Activated CD4-positive, alpha-beta memory T cell treated with anti-CD3 and anti-CD28 coated beads, Interleukin-2, amount 10 ng/mL, durations not matched to agents 7 days and 5 days (primary cell): ENCODE data around the gene KCNF1. TPM values are rescaled to one million over a fixed set of nuclear protein-coding genes. Genes with fewer than 3 reads are reported as not detected.

Experiments
- CTCF ChIA-PET: fragments of 350-600 bp; sonication (Branson Sonifier 250); formaldehyde crosslinking; loops from one replicate; lab custom pipeline; 2021; ENCODE audit warnings: antibody characterized with exemption, inconsistent platforms; lab: Charles Lee
- POLR2A ChIA-PET: fragments of 350-600 bp; sonication (Branson Sonifier 250); formaldehyde crosslinking; loops from one replicate; lab custom pipeline; 2021; ENCODE audit warnings: antibody characterized with exemption; lab: Charles Lee
- DNase-seq: peaks from one replicate; pipeline ENCODE4 v3.0.0-alpha.2; 2020
- H3K27ac Mint-ChIP-seq: one replicate; pipeline ENCODE4 v1.8.0; 2021; ENCODE audit warnings: mild to moderate bottlenecking, mixed read lengths
- H3K27me3 Mint-ChIP-seq: one replicate; pipeline ENCODE4 v1.8.0; 2021; ENCODE audit warnings: mixed read lengths
- H3K36me3 Mint-ChIP-seq: one replicate; pipeline ENCODE4 v1.8.0; 2021; ENCODE audit warnings: low read depth, mixed read lengths
- H3K4me1 Mint-ChIP-seq: one replicate; pipeline ENCODE4 v1.8.0; 2021; ENCODE audit warnings: mixed read lengths
- H3K4me3 Mint-ChIP-seq: one replicate; pipeline ENCODE4 v1.8.0; 2021; ENCODE audit warnings: mild to moderate bottlenecking, mixed read lengths
- H3K9me3 Mint-ChIP-seq: one replicate; pipeline ENCODE4 v1.8.0; 2021; ENCODE audit warnings: mixed read lengths
- total RNA-seq, 2 experiments: library from RNA; stranded (reverse); gene quantifications; one replicate each; pipeline ENCODE4 v1.2.3, GENCODE V29; 2021

KCNF1 gene
- total RNA-seq, 2 experiments from 2014 or later: not detected

DNA sequence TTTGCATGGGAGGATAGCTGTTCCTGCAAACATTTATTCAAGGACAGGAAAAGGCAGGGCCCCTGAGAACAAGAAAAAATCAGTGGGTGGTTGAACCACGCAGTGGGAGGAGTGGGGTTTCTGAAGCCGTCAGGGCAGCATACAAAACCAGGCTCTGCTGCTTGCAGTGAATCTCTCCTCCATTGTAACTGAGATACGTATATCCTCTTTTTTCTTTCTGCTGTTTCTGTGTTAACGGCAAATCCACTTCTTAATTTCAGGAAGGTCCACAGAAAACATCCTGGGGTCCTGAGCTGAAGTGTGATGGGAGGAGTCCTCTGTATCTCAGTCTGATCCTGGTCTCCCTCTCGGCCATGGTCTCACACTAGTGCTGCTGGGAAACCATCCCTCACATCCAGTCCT lies 27.2 kb upstream of the KCNF1 start:
- ChIA-PET CTCF (no interaction called here), POLR2A (no interaction called here)
- no peak for DNase-seq
- H3K9me3 Mint-ChIP-seq: no peaks in the 10 kb centered on the region
- peaks cover 6% of the 10 kb centered on the region for H3K27me3 Mint-ChIP-seq
- no peak overlapping the region for H3K27ac Mint-ChIP-seq
- H3K4me1 Mint-ChIP-seq: no peaks in the 10 kb centered on the region
- no peaks in the 10 kb centered on the region for H3K36me3 Mint-ChIP-seq
- no peak overlapping the region for H3K4me3 Mint-ChIP-seq

DNA sequence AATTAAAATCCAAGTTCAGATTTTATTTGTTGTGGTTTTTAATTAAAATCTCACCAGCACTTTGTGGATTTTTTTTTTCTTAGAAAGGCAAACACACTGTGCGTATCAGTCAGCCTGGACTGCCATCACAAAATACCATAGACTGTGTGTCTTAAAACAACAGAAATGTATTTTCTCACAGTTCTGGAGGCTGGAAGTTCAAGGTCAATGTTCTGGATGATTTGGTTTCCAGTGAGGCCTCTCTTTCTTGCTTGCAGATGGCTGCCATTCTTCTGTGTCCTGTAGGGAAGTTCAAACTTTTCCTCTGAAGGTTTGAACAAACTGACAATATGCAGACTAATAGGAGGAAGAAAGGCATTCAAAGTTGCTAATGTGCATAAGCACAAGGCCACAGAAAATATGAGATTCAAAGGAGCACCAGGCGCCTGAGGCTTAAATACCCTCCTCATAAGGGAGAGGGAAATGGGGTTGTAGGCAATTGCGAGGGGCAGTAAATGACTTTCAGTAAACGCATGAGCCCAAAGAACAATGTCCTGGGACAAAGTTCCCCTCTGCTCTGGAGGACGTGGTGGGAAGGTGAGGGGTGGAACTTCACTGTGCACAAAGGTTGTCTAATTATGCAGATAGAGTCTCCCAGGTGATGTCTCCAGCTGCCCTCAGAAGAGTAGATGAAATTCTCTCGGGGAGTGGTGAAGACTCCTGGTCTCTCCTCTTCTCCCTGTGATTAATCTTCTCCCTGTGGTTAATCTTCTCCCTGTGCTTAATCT lies 26.5 kb upstream of the KCNF1 start:
- H3K27ac Mint-ChIP-seq: no peak overlapping the region
- POLR2A ChIA-PET: no interaction called here
- DNase-seq: no peak
- CTCF ChIA-PET: no interaction called here
- H3K4me3 Mint-ChIP-seq: no peak overlapping the region
- H3K4me1 Mint-ChIP-seq: no peaks in the 10 kb centered on the region
- no peaks in the 10 kb centered on the region for H3K36me3 Mint-ChIP-seq
- no peaks in the 10 kb centered on the region for H3K9me3 Mint-ChIP-seq
- peaks cover 6% of the 10 kb centered on the region for H3K27me3 Mint-ChIP-seq

DNA sequence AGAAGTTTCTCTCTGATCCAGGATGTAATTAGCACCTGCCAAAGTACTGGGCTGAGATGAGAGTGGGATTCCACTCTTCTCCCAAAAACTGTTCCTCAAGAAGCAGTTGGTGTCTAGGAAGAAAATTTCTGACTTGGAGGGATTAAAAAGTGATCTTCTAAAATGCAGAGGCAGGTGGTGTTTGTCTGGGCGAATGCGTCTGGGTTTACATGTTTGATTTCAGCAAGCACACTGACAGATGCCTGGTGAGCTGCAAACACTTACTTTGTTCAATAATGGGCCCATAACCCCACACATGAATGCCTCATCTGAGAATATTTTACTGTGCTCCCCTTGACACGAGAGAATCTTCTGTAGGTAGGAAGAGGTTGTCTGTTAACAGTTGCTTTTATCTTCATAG lies 24.3 kb upstream of the KCNF1 start:
- POLR2A ChIA-PET: no interaction called here
- Mint-ChIP-seq H3K4me3 (no peak overlapping the region), H3K36me3 (no peaks in the 10 kb centered on the region), H3K27me3 (peaks cover 9% of the 10 kb centered on the region), H3K9me3 (no peaks in the 10 kb centered on the region), H3K4me1 (no peaks in the 10 kb centered on the region), H3K27ac (no peak overlapping the region)
- CTCF ChIA-PET: no interaction called here
- DNase-seq: no peak

DNA sequence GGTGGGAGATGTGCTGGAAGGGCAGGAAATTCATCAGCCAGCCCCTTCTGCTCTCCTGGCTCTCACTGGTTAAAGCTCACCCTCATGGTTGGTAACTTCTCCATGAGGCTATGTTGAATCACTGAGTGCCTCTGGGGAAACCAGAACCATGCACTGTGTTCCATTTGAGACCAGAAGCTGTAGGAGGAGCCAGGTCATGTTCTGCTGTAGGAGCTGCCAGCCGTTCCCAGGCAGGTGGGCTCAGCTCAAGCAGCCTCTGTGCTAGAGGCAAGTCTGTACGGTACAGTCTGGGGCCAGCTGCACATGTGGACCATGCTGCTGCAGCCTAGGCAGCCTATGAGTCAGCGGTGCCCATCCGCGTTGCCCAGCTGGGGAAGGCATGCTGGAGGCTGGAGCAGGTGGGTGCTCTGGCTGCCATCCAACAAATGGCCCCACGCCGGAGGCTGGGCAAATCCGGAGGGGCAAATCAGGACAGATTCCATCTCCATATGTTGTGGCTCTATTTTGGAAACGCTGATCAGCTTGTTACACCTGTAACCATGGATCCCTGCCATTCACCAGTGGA lies 22.0 kb upstream of the KCNF1 start:
- no peaks in the 10 kb centered on the region for H3K36me3 Mint-ChIP-seq
- no peak overlapping the region for H3K27ac Mint-ChIP-seq
- ChIA-PET CTCF (no interaction called here), POLR2A (no interaction called here)
- no peaks in the 10 kb centered on the region for H3K4me1 Mint-ChIP-seq
- peaks cover 11% of the 10 kb centered on the region for H3K27me3 Mint-ChIP-seq
- DNase-seq: no peak
- no peaks in the 10 kb centered on the region for H3K9me3 Mint-ChIP-seq
- no peak overlapping the region for H3K4me3 Mint-ChIP-seq

DNA sequence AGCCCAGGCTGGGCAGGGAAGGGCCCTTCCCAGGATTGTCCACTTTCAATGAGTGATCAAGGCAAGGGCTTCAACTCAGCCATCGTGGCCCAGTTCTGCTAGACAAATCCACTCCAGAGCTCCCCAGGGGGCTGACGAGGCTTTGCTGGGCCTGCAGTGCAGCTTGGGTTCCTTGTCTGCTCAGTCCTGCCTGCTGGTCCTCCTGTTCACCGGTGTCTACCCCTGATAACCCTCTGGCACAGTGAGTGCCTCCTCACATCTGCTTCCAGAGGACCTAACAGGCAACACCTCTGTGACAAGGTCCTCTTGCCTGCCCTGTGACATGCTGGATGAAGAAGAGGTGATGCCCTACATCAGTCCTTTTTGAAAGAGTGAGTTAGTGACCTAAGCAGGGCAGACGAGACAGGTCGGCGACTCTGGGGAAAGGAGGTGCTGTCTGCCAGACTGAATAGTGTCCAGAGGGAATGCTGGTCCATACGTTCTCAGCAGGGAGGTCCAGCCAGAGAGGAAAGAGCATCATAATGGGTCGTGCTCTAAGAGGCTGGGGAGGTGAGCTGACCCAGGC lies 20.9 kb upstream of the KCNF1 start:
- Mint-ChIP-seq H3K36me3 (no peaks in the 10 kb centered on the region), H3K27ac (no peak overlapping the region), H3K4me3 (no peak overlapping the region), H3K27me3 (peaks cover 13% of the 10 kb centered on the region), H3K4me1 (no peaks in the 10 kb centered on the region), H3K9me3 (no peaks in the 10 kb centered on the region)
- CTCF ChIA-PET: interaction anchor here (0.8 kb wide), 1 partner anchor 9 kb away, joined by 3 read pairs; no protein-coding TSS in a partner anchor
- POLR2A ChIA-PET: no interaction called here
- no peak for DNase-seq

DNA sequence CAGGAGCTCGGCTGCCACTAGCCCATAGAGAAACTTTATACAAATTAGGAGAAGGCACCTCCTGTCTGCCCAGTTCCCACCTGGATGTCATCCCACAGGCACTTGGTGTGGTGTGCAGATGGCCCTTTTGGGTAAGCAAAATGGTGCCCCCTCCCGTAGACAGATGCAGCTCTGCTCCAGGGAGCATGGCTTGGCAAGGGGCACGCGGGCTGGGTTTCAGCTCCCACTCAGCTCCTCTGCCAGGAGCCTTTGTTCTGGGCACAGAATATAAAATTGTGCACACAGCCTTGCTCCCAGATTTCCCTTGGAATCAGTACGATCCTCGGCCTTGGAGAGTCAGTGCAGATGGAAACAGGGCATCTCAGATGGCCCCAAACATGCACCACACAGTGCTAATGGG lies 20.3 kb upstream of the KCNF1 start:
- Mint-ChIP-seq H3K4me3 (no peak overlapping the region), H3K27ac (no peak overlapping the region), H3K27me3 (peaks cover 17% of the 10 kb centered on the region), H3K36me3 (no peaks in the 10 kb centered on the region), H3K4me1 (no peaks in the 10 kb centered on the region), H3K9me3 (no peaks in the 10 kb centered on the region)
- CTCF ChIA-PET: no interaction called here
- POLR2A ChIA-PET: no interaction called here
- no peak for DNase-seq

DNA sequence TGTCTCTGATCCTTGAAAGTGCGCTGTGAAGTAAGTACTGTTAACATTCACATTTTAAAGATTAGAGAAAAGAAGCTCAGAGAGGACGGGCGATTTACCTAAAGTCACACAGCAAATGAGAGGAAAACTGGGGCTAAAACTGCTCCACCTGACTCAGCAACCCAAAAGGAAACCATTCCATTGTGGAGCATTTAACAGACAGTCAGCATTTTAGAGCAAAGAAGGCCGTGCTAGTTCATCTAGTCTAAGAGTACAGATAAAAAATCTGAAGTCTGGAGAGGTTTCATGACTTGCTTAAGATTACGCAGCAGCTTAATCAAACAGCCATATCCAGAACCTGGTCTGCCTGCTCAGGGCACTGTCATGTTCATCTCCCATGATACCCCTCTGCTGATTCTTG lies 19.9 kb upstream of the KCNF1 start:
- Mint-ChIP-seq H3K4me1 (no peaks in the 10 kb centered on the region), H3K9me3 (no peaks in the 10 kb centered on the region), H3K27ac (no peak overlapping the region), H3K27me3 (peaks cover 17% of the 10 kb centered on the region), H3K36me3 (no peaks in the 10 kb centered on the region), H3K4me3 (no peak overlapping the region)
- ChIA-PET CTCF (no interaction called here), POLR2A (no interaction called here)
- DNase-seq: no peak

DNA sequence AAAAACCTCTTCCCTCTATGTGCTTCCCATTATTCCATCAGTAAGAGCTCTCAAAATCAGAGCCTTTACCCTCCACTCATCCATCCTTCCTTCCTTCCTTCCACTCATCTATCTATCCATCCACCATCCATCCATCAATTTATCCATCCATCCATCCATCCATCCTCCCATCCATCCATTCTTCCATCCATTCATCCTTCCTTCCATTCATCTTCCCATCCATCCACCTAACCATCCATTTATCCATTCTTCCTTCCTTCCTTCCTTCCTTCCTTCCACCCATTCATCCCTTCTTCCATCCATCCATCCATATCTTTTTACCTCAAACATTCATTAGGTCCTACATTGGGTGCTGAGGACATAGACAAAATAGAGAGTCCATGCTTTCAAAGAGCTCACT lies 19.4 kb upstream of the KCNF1 start:
- H3K9me3 Mint-ChIP-seq: no peaks in the 10 kb centered on the region
- POLR2A ChIA-PET: no interaction called here
- H3K27me3 Mint-ChIP-seq: peaks cover 20% of the 10 kb centered on the region
- CTCF ChIA-PET: no interaction called here
- H3K4me1 Mint-ChIP-seq: no peaks in the 10 kb centered on the region
- no peak overlapping the region for H3K4me3 Mint-ChIP-seq
- no peak overlapping the region for H3K27ac Mint-ChIP-seq
- no peak for DNase-seq
- no peaks in the 10 kb centered on the region for H3K36me3 Mint-ChIP-seq

DNA sequence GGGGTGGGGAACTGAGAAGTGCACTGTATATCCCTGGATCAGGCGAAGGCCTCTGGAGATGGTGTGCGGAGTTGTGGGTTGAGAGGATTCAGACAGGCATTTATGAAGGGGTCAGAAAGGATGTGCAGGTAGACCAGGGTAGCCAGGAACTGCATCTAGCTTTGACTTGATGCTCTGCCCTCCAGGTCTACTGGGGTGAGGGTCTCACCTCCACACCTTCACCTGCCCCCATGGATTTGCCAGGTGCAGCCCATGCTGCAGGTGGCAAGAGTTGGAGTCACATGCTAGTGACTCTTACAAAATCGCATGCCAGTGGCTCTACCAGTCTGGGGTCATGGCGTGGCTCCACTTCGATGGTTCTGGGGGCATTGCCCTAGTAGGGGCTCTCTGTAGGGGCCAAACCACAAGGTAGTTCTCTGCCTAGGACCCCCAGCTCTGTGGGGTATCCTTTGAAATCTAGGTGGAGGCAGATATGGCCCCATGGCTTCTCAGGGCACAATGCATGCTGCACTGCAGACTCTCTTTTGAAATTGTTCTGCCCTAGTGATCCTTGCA lies 18.9 kb upstream of the KCNF1 start:
- no peak overlapping the region for H3K4me3 Mint-ChIP-seq
- H3K27me3 Mint-ChIP-seq: peaks cover 20% of the 10 kb centered on the region
- ChIA-PET POLR2A (no interaction called here), CTCF (no interaction called here)
- H3K36me3 Mint-ChIP-seq: no peaks in the 10 kb centered on the region
- no peaks in the 10 kb centered on the region for H3K9me3 Mint-ChIP-seq
- H3K4me1 Mint-ChIP-seq: no peaks in the 10 kb centered on the region
- H3K27ac Mint-ChIP-seq: no peak overlapping the region
- no peak for DNase-seq

DNA sequence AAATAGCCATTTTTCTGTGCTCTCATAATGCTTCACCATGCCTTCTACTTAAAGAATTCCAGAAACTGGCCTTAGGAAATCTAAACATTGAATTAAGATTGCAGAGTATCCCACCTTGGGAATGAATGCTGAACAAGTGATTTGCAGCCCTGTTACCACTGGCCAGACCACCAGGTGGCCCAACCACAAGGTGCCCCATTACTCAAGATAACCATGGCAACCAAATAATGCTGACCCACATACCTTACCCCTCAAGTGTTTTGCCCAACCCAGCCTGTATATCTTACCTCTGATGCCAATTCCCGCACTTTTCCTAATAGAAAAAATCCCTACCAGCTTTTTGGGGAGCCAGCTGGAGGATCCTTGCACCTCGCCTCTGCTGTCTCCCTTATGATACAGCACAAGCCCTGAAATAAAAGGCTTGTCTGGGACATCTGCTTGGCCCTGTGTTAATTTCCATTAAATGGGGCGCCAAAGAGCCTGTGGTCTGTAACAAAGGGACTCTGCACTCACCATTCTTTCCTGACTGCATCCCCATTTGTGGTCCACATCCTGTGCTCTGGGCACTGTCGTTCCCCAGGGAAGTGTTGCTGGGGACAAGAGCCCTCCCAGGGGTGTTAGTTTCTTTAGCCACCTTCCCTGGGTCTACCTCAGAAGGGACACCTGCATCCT lies 17.3 kb upstream of the KCNF1 start:
- H3K27ac Mint-ChIP-seq: no peak overlapping the region
- H3K9me3 Mint-ChIP-seq: no peaks in the 10 kb centered on the region
- no peak for DNase-seq
- no peak overlapping the region for H3K4me3 Mint-ChIP-seq
- H3K27me3 Mint-ChIP-seq: peaks cover 19% of the 10 kb centered on the region
- ChIA-PET CTCF (interaction anchor here (0.7 kb wide), 1 partner anchor 16 kb away, joined by 3 read pairs; no protein-coding TSS in a partner anchor), POLR2A (no interaction called here)
- no peaks in the 10 kb centered on the region for H3K36me3 Mint-ChIP-seq
- no peaks in the 10 kb centered on the region for H3K4me1 Mint-ChIP-seq

DNA sequence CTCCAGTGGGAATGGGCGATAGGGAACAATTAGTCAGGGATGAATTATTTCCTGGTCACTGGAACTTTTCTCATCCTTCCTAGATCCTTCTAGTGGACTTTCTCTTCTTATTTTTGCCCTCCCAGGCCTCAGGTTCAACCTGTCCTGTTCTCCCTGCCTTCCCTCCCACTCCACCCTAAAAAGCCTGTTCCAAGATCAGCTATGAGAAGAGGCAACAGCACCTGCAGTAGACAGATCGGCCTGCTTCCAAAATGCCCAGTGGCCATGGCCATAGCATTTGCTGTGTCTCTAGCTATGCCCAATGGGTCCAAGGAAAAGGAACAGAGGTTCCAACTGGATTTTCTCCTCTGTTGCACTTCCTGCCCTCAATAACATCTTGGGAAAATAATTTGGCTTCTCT lies 16.5 kb upstream of the KCNF1 start:
- H3K36me3 Mint-ChIP-seq: no peaks in the 10 kb centered on the region
- H3K27me3 Mint-ChIP-seq: peaks cover 22% of the 10 kb centered on the region
- no peaks in the 10 kb centered on the region for H3K4me1 Mint-ChIP-seq
- no peak overlapping the region for H3K4me3 Mint-ChIP-seq
- H3K9me3 Mint-ChIP-seq: no peaks in the 10 kb centered on the region
- no peak overlapping the region for H3K27ac Mint-ChIP-seq
- no peak for DNase-seq
- ChIA-PET POLR2A (no interaction called here), CTCF (interaction anchor here (0.8 kb wide), 1 partner anchor 63 kb away, joined by 4 read pairs; no protein-coding TSS in a partner anchor)

DNA sequence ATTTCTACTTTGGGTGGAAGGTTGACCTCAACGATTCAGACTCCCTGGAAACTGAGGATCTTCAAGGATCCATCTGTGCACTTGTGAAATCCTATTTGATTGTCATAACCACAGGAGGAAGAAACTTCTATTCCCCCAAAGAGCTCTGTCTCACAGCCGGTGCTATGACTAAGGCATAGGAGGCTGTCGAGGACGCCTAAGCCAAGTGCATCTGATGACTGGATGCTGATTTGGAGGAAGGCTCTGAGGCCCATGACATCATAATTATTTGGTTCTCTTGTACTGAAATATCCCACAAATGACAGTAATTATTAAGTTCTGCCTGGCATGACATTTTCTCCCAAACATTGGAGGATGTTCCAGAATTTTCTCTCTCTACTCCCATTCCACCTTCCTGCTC lies 13.8 kb upstream of the KCNF1 start:
- Mint-ChIP-seq H3K27ac (no peak overlapping the region), H3K9me3 (no peaks in the 10 kb centered on the region), H3K36me3 (no peaks in the 10 kb centered on the region), H3K27me3 (peaks cover 19% of the 10 kb centered on the region), H3K4me1 (no peaks in the 10 kb centered on the region), H3K4me3 (no peak overlapping the region)
- DNase-seq: no peak
- POLR2A ChIA-PET: no interaction called here
- CTCF ChIA-PET: no interaction called here
